Cerebellar nuclear complex (tissue), 1 donor: Measurements from ENCODE around the gene ZNF526.
A peak's percentile ranks its signal among the peaks of the same experiment; 100 is the strongest.

Experiments used
- DNase-seq, 2 experiments: peaks; one replicate each; lab custom pipeline; 2025; lab: John Stamatoyannopoulos, UW

ZNF526 gene

DNA sequence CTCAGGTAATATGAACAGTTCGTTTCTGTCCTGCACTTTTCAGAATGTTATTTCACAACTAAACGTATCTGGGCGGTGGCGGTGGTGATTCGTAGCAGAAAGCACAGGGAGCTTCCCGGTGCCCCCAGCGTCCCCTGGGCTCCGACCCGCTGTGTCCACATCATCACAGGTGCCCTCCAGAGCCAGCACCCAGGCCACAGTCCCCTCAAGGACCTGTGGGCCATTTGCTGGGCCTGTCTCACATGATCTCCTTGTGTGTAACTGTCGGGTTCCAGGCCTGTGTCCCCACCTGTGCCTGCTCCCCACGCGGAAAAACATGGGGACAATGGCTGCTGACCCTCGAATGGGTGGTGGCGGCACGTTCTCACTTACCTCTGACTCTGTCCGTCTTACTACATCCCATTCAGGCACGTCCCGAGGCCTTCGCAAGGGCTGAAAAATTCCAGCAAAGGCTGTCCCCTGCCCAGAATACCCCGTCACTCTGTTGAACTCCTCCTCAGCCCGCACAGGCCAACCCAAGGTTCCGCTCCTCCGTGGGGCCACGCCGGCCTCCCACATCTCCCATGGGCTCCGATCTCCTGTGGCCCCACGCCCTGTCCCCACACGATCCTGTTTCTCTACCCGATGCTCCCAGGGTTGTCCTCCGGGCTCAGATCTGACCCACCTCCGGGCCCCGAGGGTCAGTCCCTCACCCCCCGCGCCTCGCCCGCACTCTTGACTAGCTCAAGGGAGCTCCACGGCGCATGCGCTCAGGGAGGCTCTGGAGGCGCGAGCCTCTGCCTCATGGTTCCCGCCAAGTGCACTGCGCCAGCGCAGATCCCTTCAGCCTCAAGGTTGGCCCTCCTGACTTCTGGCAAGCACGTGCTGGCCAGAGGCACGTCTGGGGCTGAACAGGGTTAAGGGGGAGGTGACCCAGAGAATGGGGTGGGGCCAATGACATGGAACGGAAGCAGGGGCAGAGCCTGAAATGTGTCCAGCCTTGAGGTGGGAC lies 23.8 kb upstream of the ZNF526 start:
- DNase-seq, result no peak

DNA sequence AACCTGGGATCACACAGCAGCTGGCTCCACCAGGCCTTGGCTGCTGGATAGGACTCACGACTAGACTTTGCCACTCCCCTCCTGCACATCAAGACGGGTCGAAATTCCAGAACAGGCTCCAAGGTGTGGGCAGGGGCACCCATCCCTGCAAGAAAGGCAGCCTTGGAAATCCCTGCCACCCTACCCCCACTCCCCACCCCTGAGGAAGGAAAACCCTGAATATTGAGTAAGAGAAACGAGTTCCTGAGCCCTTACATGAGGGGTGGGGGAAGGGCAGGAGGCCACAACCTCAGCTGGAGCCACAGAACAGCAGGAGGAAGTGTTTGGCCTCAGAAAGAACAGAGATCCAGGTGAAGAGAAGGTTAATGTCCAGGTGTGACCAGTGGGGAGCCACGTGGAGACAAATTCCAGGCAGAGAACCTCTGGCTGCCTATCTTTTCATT lies 22.7 kb upstream of the ZNF526 start:
- DNase-seq, result no peak

DNA sequence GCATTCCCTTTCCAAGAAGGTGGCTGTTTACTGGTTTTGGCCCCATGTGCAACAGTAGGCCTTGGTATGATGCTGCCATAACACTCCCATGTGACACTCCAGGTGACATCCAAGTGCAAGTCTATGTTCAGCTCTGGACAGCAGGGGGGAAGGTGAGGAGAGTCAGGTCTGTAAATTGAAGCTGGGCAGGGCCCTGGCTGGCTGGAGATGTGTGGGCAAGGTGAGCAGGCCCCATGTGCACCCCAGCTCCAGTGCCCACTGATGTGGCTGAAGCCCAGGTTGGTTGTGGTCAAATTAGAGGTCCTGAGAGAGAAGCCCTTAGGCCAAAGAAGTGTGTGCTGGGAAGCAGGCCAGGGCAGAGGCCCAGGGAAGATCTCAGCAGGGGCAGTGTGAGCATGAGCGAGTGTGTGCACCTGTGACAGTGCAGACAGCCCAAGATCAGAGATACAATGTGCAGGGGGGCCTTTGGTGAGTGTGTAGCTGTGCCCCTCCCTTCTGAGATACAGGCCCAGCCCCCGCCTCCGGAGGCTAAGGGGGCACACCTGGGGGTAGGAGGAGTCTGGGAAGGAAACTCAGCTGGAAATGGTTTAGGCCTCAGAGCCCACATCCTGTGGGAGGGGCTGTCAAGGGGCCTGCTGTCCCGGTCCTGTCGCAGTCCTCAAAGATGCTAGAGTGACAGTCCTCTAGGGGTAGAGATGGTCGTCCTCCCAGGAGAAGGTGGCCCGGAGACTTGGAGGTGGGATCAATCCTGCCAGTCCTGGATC lies 21.3 kb upstream of the ZNF526 start:
- no peak for DNase-seq

DNA sequence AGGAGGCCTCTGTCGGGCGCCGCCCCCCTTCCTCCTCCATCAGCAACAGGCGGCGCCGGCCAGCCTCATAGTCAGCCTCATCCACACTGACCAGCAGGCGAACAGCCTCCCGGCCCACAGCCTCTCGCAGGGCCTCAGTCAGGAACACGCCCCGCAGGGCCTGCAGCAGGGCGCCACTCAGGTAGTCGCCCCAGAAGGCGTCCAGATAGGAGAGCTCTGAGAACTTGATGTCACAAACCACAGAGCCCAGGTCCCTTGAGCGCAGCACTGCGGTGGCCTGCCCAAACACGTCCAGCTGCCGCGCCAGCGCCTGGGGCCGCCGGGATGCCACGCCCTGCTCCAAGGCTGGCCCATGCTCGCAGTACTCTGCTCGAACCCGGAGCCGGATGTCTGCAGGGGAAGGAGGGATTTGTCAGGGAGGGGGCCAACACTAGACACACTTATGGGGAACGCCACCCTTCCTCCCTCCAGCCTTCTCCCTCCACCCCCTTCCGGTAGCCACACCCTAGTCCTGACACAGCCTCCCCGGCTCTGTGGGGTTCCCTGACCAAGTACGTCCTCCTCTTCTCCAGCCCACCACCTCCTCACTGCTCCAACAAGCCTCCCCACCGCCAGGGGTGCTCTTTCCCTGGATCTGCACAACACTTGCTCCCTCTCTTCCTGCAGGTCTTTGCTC lies 20.5 kb upstream of the ZNF526 start:
- no peak for DNase-seq

DNA sequence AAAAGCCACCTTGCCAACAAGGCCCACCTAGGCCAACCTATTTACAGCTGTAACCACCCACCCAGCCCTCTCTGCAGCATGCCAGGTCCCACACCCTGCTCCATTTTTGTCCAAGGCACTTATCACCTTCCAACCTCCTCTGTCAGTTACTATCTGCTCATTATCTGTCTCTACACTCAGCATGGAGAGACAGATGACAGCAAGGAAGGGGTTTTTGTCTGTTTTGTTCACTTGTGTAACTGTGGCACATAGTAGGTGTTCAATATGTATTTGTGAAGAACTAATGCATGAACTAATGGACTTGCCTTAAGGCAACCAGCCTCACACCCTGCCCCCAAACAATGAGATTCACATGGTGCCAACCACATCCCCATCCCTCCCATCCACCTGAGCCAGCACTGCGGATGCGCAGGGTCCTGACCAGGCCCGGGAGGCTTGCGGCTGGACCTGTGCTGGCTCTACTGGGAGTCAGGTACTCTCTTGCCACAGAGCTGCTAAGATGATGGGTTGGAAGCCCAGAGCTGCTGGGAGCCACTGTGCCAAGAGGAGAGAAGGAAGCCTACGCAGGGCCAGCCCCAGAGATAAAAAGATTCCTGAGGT lies 19.9 kb upstream of the ZNF526 start:
- DNase-seq, result no peak

DNA sequence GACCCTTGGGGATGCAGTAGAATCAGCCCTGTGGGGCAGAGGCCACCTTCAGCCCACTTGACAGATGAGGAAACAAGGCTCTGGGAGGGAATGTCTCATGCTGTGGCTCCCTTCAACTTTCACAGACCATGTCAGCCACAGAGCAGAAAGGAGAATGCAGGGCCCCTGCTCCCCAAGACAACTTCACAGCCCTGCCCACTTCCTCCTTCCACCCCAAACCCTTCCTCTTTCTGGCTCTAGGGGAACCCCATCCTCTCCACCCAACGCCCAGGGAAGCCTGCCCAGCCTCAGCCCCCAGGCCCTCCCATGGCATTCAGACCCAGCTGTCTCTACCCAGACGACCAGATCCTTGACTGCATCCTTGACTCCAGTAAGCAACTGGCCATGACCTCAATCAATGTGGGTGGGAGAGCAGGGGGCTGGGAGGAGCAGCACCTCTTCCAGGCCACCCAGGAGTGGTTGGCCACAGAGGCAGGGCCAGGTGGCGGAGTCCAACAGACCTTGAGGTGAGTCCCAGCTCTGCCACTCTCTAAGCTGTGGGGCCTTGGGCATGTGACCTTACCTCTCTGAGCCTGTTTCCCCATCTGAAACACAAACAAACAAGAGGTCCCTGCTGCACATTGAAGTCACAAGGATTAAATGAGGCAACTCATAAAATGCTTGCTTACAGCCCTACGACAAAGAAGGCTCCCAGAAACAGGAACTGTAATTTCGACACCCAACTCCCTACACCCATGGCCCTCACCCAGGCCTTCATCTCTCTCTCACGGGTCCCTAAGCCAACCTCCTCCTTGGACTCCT lies 18.4 kb upstream of the ZNF526 start:
- DNase-seq, result no peak

DNA sequence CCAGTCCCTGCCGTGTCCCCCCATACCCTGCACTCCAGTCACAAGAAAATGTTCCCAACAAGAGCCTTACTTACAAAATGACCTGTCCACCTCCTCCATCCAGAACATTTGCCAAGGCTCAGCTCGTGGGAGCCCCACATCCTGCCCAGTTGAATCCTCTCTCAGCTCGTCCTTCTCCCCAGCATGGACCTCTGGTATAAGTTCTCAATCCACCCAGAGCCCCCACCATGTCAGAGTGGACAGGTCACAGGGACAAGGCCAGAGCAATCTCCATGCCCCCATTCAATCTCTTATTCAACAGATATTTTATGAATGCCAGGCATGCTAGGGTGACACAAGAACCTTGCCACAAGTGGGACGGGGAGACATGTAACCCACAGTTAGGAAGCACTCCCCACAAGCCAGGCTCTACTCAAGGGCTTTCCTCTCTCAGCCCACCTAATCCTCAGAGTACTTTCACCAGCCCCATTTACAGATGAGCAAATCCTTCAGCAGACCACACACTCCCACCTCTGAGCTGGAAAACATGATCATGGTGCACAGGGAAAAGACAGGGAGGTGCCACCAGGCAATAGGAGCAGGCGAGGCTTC lies 17.7 kb upstream of the ZNF526 start:
- DNase-seq, result no peak

DNA sequence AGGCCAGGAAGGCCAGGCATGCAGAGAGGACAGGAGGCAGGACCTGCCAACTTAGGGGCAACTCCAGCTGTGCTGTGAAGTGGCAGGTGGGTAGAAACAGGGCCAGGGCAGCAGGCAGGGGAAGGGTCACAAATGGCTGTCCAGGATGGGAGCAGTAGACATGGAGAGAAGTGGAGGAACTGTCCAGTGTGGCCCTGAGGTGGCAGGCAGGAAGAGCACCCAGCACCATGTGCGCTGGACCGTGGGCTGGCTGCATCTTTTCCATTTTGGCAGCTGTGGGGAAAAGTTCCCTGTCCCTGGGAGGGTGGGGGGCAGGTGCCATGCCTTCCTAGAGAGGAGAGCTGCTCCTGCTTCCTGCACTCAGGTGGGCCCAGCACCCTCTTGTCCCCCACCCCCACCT lies 16.4 kb upstream of the ZNF526 start:
- no peak for DNase-seq

DNA sequence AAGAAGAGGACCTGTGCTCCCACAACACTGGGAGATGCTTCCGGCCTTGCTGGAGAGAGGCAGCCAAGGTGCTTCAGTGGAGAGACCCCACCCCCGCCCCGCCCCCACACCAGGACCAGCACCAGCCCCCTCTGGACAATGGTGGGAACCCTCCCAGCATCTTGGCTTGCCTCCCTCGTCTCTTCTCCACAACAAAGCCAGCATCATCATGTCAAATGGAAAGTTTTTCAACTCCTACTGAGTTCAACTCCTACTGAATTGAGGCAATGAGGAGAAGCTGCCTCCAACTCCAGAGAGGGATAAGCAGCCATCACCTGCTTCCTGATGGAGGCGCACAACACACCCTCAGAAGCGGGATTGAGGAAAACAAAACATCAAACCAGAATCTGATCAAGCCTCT lies 15.4 kb upstream of the ZNF526 start:
- DNase-seq, result no peak

DNA sequence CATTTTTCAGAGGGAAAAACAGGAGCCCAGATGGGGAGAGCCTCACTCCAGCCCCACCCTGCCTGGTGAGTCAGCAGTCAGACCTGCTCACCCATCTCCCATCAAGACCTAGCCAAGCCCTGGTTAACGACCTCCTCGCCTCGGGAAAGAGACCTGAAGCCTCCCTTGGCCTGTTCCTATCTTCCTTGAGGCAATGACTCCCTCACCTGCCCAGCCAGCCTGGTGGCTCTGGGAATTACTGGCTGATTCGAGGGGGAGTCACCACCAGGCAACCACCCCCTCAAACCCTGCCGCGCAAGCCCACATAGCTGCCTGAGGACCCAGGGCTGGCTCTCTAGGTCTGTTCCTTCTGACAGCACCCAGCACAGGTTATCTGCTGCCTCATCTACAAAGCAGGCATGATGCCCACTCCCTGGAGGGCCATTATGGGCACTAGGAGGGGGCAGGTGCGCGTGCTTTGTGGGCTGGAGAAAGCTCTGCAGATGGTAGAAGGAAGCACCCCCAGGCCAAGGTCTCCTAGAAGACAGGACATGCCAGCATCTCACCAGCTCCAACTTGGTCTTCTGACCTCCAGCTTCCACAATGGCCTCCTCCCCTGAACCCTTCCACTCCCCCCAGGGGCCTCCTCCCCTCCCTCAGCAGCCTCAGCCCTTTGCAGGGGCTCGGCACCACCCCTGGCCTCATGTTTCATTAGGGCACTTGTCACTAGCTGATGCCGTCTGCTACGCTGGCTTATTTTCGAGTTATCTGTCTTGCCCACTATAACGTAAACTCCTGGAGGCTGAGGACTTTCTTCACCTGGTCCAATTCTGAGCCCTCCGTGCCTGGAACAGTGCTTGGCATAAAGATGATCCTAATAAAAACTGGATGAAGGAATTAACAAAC lies 13.0 kb upstream of the ZNF526 start:
- no peak for DNase-seq

DNA sequence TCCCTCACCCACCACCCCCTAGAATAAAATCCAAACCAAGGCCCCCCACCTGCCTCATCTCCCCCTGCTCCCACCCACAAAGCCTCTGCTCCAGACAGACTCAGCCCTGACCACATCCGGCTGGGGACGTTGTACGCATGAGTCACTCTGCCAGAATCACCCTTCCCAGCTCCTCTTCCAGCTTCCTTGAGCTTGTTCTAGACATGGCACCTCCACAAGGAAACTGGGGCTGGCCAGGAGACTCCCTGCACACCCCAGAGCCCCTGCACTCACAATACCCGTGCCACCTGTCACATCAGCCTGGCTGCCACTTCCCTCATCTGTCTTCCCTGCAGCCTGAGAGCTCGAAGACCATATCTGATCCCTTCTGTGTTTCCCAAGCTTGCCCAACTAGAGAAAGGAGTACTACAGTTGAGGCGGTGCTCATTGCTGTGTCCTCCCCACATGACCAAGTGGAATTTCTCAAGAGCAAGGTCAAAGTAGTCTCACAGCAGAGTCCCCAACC lies 12.3 kb upstream of the ZNF526 start:
- no peak for DNase-seq

DNA sequence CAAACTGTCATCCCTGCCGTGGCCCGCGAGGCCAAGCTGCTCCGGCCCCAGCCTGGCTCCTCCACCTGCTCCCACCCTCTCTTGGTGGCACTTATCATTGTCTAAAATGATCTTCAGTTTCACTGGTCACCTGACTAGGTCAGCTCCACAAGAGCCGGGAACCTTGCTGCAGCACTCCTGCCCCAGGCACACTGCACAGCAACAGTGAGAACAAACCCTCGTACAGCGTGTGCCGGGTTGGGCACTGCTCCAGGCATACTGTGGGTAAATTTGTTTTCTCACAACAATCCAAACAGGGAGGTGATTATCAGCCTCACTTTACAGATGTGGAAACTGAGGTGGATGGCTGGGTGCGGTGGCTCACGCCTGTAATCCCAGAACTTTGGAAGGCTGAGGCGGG lies 11.5 kb upstream of the ZNF526 start:
- no peak for DNase-seq

DNA sequence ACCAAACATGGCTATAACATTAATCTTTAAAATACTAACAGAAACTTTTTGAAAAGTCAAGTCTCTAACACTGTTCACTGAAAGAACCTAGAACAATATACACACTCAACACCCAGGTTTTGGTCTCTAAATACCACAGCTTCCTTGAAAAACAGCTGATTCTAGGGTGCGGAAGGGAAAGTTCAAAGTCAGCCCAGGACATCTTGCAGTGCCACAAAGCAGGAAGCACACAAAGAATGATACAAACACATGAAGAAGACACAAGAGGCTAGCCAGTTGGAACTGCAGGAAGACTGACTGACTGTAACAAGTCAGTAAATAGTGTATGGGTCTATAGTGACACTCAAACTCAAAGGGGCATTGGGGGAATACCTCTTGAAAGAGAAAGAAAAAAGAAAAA lies 7.2 kb upstream of the ZNF526 start:
- no peak for DNase-seq

DNA sequence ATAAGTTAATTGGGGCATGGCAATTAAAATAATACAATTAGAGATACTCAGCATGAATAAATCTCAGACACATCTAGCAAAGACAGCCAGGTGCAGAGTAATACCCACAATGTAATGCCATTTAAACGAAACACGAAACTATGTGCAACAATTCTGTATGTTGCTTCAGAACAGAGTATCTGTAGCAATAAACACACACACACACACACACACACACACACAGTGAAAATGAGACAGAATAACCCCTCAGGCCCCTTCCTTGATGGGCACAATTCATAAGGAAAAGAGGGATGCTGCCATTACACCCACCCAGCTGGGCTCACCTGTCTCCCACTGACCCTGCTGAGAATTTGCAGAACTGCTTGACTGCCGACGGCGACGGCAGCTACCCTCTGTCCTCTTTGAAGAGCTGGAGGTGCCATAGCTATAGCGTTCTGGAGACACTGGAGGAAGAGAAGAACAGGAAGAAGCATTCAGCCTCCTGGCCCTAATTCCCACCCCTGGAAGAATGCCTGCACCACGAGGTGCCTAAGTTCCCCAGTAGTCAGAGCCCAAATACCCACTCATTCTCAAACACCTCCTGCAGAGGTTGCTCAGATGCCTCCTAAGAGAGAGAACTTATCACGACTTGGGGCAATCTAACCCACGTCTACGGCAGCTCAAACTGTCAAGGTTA lies 5.2 kb upstream of the ZNF526 start:
- no peak for DNase-seq

DNA sequence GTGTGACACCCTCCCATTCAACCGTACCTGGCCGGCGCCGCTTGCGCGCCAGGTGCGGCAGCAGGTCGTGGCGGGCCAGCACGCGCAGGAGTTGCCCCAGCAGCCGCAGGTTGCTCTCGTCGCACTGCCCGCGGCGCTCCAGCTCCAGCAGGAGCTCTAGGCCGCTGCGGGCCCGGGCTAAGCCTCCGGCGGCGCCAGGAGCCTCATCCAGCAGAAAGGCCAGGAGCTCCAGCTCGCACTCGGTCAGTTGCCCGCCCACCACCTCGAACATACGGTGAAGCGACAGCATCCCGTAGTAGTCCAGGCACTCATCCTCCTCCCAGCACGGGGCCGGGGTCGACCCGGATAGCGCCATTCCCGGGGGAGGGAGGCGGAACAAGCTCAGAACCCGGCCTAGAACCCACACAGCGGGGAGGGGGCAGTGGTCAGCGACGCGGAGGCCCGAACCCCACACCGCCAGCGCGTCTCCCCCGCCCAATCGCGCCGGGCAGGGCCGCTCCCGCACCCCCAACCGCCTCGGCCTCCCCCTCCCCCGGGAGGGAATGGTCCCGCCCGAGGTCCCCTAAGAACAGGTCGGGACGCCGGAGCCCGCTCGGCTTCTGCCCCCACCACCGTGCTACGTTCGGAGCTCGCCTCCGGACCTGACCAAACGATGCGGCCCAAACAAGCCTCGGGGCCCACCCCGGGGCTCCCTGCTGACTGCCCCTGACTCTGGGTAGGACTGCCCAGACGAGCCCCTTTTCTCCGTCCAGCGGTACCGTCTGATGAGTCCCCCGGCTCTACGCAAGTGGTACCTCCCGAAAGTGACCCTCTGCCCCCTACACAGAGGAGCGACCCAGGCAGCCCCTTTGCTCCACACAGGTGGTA lies 3.2 kb upstream of the ZNF526 start:
- DNase-seq, result no peak

DNA sequence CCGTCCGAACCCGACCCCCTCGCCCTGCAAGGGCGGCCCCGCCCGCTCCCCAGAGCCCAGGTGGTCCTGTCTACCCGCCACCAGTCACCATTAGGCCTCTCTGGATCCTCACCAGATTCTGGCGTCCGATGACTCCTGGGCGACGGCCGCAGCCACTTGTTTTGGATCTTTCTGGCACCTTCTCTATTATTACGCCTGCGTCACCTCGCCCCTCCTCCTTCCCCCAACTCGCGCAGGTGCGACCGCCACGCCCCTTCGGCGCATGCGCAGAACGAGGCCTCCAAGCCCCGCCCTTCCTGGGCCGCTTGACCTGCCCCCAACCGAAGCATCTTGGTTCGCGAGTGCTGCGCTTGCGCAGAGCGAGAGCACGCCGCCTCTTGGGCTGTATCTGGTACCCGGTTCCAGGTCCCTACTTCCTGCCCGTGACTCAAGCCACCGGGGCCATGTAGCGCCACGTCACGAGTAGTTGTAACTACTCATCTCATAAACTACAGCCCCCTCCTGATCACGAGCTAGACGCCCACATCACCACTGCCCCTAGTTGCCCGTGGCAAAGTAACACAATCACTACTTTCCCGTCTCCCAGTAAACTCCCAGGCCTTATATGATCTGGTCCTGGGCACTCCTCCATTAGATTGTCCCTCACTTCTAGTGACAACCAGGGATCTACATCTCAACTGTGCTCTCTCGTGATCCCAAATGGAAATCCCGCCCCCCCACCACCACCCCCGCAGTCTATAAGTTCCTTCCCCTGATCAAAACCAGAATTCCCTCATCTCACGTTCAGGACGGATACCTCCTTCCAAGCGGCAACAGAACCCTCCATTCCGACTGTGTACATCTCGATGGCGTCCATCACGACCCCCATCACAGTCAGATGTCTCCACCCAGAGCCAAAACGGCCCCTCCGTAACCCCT lies 2.3 kb upstream of the ZNF526 start, which contains the start of gene DEDD2:
Gene DEDD2 (minus strand): TSS at position 158 of the 918 bp plus-strand sequence. CDS start 670 bp downstream, outside the sequence.
- peak; percentile 78 to 93 for DNase-seq

DNA sequence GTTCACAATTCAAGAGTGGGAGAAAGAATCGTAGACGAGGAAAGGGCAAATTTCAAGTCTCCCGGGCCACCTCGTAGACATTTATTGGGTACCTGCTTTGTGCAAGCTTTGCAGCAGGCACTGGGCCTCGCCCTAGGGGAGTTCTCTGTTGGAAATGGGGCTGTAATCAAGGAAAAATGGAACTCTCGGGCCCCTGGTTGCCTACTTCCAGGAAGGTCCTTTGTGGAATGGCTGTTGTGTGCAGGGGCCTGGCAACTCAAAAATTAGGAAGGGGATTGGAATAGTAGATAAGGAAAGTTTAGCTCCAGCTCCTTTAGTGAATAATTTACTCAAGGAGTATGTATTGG lies 612 bp downstream of the ZNF526 start:
- DNase-seq, result no peak
